Stimulated activated CD4-positive, alpha-beta T cell treated with anti-CD3 and anti-CD28 coated beads, Interleukin-15, amount 100 ng/mL, for 48 hours (primary cell): Measurements from ENCODE around the gene ERCC5.

Source experiments
- DNase-seq, 2 donors: peaks; one replicate each; pipeline ENCODE4 v3.0.0-alpha.2; 2020; ENCODE audit warnings: low read depth in 2 of 2

Gene ERCC5

GRCh38 chr13:102845289-102845629 is 573 bp upstream of the ERCC5 start:
- DNase-seq = no peak

DNA sequence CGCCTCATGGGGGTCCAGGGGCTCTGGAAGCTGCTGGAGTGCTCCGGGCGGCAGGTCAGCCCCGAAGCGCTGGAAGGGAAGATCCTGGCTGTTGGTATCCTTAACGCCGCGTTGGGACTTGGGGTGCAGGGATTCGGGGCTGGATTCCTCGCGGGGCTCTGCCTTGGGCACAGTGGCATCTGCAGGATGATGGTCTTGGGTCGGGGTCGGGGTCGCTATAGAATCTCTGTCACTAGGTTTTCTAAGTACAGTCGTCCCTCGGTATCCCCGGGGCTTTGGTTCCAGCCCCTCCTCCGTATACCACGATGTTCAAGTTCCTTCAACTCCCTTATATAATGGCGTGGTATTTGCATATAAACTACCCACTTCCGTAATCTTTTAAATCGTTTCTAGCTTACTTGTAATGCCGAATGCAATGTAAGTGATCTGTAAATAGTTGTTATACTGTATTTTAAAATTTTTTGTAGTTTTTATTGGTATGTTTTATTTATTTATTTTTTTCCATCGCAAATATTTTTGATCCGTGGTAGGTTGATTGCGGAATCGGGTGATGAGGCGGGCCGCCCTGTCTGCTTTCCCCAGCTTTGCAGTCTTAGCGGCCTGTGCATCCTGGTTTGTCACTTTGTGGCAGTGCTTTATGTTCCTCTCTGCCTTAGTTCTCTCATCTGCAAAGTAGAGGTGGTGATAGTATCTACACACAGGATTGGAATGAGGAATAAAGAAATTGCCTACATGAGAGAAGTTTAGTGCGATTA is 606 bp downstream of the ERCC5 start:
- DNase-seq = peak; percentile 17 to 24

- no peak for DNase-seq
Observed at GRCh38 chr13:102847272-102848234, 1.7 kb downstream of the ERCC5 start.

DNA sequence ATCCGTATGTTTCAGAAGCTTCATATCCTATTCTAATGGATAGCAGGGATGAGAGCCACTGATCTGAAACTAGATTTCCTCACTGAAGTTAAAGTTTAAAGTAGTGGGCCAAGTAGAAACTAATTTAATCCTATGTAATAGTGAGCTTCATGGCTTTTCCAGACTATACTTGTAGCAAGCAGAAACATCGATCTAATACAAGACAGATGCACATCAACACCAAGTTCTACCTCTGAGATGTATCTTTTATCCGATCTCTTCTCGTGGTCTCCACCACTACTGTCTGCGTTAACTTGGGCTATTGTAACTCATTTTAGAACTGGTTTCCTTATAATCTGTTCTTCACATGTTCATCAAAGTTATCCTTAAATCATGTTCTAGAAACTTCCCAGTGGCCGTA is 3.1 kb downstream of the ERCC5 start:
- no peak for DNase-seq

GRCh38 chr13:102852556-102852955 is 6.7 kb downstream of the ERCC5 start:
- no peak for DNase-seq

GRCh38 chr13:102854675-102855074 is 8.8 kb downstream of the ERCC5 start:
- no peak for DNase-seq

DNA sequence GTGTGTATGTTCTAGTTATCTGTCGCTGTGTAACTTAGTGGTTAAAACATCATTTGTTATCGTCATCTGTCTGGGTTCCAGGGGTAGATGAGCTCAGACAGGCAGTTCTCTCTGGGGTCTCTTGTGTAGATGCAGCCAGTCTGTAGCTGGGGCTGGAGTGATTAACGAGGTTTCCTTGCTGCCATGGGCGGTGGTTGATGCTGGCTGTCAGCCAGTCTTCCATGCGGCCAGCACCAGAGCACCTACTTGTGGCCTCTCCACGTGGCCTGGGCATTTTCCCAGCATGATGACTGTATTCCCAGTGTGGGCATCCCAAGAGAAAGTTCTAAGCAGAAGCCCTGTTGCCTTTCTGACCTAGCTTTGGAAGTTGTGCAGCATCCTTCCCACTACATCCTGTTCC is 10.7 kb downstream of the ERCC5 start:
- DNase-seq = no peak

DNA sequence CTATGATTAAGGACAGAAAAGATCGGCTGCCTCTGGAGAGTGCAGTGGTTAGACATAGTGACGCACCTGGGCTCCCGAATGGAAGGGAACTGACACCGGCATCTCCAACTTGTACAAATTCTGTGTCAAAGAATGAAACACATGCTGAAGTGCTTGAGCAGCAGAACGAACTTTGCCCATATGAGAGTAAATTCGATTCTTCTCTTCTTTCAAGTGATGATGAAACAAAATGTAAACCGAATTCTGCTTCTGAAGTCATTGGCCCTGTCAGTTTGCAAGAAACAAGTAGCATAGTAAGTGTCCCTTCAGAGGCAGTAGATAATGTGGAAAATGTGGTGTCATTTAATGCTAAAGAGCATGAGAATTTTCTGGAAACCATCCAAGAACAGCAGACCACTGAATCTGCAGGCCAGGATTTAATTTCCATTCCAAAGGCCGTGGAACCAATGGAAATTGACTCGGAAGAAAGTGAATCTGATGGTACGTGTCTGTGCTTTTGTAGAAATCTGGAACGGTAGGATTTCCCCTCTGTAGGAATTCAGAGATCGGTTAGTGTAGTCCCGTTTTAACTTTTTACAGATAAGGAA is 16.9 kb downstream of the ERCC5 start:
- no peak for DNase-seq

DNA sequence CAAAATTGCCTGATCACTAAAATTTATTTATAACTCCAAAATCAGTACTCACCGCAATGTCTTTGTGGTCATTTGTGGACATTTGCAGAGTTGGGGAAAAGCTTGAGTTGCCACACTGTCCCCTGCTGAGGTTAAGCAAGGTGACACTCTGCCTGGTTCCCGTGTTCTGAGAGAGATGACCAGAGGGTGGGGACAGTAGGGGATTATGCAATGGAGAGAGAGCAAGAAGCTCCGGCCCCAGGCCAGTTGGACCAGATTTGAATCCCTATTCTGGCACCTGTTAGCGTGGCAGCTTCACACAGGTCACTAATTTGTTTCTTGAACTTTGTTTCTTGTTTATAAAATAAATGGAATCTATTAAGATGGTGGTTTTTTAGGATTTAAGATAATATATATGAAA is 17.8 kb downstream of the ERCC5 start:
- DNase-seq = no peak

DNA sequence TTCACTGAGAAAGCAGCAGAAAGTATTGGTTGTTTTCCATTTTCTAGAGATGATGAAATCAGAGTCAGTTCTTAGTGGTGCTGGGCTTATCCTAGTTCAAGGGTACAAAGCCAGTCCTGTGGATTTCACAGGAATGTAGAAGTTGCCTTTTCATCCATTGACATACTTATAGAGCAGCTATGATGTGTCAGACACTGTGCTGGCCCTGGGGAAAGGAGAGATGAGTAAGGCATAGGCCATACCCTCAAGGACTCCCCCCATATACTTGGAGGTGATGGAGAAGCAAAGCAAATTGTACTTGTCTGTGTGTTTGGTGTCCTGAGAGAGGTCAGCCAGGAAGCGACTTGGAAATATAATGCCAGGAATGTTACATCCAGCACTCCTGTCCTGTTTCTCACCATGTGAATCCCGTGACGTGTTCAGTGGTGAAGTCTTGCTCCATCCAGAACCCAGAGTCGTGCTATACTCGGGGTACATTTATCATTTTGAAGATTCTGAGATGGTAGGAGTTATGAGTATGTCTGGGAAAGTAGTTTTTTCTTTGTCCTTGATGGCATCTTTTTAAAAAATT is 22.6 kb downstream of the ERCC5 start:
- no peak for DNase-seq

- DNase-seq = no peak
Observed at GRCh38 chr13:102869948-102870676, 24.3 kb downstream of the ERCC5 start.

DNA sequence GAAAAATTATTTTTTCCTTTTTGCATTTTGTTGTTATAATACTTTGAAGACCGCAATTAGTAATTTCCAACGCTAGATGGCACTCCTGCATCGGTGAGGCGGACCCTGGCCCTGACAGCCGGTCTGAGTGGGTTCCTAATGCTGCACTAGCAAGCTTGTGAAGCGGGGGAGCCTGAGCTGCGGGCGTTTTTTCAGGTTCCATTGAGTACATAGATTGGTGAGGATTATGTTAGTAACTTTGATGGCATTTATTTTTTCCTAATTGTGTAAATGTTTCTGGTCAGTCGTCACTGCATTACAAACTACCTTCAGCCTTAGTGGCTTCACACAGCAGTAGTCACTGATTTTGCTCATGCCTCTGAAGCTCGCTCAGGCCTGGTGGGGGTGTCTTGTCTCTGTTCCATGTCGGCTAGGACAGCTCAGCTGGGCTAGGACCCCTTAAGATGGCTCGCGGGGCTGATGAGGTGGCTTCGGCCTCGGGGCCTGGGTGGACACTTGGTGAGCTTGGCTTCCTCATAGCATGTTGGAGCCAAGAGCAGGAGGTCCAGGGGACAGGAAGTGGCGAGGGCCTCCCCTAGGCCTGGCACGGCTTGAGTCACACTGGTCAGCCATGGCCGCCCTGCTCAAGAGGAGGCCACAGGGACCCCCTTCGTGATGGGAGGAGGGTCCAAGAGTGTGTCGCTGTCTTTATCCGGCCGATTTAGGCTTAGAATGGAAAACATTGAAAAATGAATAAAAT is 25.0 kb downstream of the ERCC5 start:
- DNase-seq = peak; percentile 15 to 16

- DNase-seq = no peak
Observed at GRCh38 chr13:102872131-102872530, 26.3 kb downstream of the ERCC5 start.

DNA sequence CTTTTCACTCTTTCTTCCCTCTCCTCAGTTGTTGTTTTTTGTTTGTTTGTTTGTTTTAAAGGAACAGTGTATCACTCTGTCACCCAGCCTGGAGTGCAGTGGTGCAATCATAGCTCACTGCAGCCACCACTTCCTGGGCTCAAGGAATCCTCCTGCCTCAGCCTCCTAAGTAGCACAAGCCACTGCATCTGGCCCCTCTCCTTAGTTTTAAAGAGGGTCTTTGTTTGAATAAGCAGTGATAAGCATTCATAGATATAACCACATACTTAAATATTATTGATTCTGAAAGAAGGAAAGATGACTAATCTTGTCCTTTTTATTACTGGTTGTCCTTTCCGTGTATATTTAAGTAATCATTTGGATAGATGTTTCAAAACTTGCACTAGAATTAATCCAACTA is 26.7 kb downstream of the ERCC5 start:
- DNase-seq = no peak

- no peak for DNase-seq
Observed at GRCh38 chr13:102873653-102874052, 27.8 kb downstream of the ERCC5 start.

DNA sequence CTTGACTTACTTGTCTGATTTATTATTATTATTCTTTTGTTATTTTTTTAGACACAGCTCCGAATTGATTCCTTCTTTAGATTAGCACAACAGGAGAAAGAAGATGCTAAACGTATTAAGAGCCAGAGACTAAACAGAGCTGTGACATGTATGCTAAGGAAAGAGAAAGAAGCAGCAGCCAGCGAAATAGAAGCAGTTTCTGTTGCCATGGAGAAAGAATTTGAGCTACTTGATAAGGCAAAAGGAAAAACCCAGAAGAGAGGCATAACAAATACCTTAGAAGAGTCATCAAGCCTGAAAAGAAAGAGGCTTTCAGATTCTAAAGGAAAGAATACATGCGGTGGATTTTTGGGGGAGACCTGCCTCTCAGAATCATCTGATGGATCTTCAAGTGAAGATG is 29.4 kb downstream of the ERCC5 start:
- DNase-seq = no peak

GRCh38 chr13:102877303-102877702 is 31.5 kb downstream of the ERCC5 start:
- no peak for DNase-seq

GRCh38 chr13:102878481-102878880 is 32.6 kb downstream of the ERCC5 start:
- no peak for DNase-seq

GRCh38 chr13:102879793-102880499 is 34.1 kb downstream of the ERCC5 start:
- no peak for DNase-seq
